ENCODE measurements around the gene FGF4.

DNA sequence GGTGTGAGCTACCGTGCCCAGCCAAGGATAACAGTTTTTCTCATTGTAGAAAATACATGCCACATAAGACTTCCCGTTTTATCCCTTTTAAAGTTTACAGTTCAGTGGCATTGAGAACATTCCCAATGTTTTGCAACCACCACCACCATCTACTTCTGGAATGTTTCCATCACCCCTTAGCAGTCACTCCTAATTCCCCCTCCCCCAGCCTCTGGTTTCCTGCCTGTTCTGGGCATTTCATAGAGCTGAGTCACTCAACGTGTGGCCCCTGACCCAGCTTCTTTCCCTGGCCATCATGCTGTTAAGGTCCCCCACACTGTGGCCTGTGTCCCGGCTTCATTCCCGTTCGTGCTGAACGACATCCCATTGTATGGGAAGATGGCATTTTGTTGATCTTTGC is 30.7 kb downstream of the FGF4 start:
- TF ChIP-seq POLR2A (IDR thresholded peaks at IDR 0.05) (no peak), CTCF (IDR thresholded peaks at IDR 0.05) (no peak)
